Coronary artery (tissue), 2 donors: ENCODE results near the gene DPEP2.

ENCODE experiments used
- DNase-seq: peaks from one replicate; pipeline ENCODE4 v3.0.0-alpha.2; 2017; ENCODE audit warnings: low spot score
- H3K27ac ChIP-seq, 2 donors: fragments of 200-600 bp; sonication (generic); one replicate each; pipeline ENCODE4 v1.5.1; 2016 to 2019
- H3K4me3 ChIP-seq: fragments of 200-600 bp; sonication (generic); 2 replicates; pipeline ENCODE4 v1.5.1; 2016; ENCODE audit warnings: mild to moderate bottlenecking, moderate library complexity
- CTCF ChIP-seq: fragments of 200-600 bp; sonication (generic); IDR thresholded peaks from one replicate; pipeline ENCODE4 v1.5.1; 2019; ENCODE audit warnings: antibody characterized with exemption

Gene DPEP2

GRCh38 chr16:67986949-67987348, 12.3 kb downstream of the DPEP2 start:
- TF ChIP-seq CTCF: no peak
- no peak overlapping the region for H3K27ac ChIP-seq
- H3K4me3 ChIP-seq: no peak overlapping the region
- no peak for DNase-seq

GRCh38 chr16:67982011-67982696, 17.1 kb downstream of the DPEP2 start:
- Histone ChIP-seq H3K27ac (no peak overlapping the region), H3K4me3 (no peak overlapping the region)
- TF ChIP-seq CTCF: no peak
- no peak for DNase-seq

- no peak within 1 kb of the TSS for H3K27ac ChIP-seq
- no peak for TF ChIP-seq CTCF
- H3K4me3 ChIP-seq: no peak within 1 kb of the TSS
- peak; percentile 68 for DNase-seq
These were observed 19.2 kb downstream of the DPEP2 start, which contains the start of gene DPEP3 for GRCh38 chr16:67979955-67980678. Gene DPEP3, minus strand, starts transcription at chr16:67980499. Its CDS starts 119 bp downstream, at chr16:67980380.

- no peak overlapping the region for H3K4me3 ChIP-seq
- DNase-seq: no peak
- no peak overlapping the region for H3K27ac ChIP-seq
- no peak for TF ChIP-seq CTCF
These were observed 21.6 kb downstream of the DPEP2 start for GRCh38 chr16:67977469-67978227.

- no peak for DNase-seq
- Histone ChIP-seq H3K27ac (no peak overlapping the region), H3K4me3 (no peak overlapping the region)
- TF ChIP-seq CTCF: no peak
These were observed 22.3 kb downstream of the DPEP2 start for GRCh38 chr16:67977005-67977404.

GRCh38 chr16:67976205-67976604, 23.1 kb downstream of the DPEP2 start:
- TF ChIP-seq CTCF: no peak

More at GRCh38 chr16:67976205-67976604, 23.1 kb downstream of the DPEP2 start:
- DNase-seq: no peak
- Histone ChIP-seq H3K4me3 (no peak overlapping the region), H3K27ac (no peak overlapping the region)
